HepG2 (cell line): ENCODE measurements around the gene PCP4L1. TPM values are rescaled to one million over a fixed set of nuclear protein-coding genes. Genes with fewer than 3 reads are reported as not detected.
A peak's percentile ranks its signal among the peaks of the same experiment; 100 is the strongest.

Experiments used
- ASH2L ChIP-seq: fragments of 300-600, 200-600 bp; sonication (generic); IDR thresholded peaks from 2 replicates; pipeline ENCODE4 v1.7.0; 2017; ENCODE audit warnings: low read depth, mild to moderate bottlenecking, moderate library complexity, mixed read lengths, low read length; ENCODE audit not compliant: insufficient read length
- ATF1 ChIP-seq: IDR thresholded peaks from 2 replicates; pipeline ENCODE4 v1.6.1; 2016; ENCODE audit warnings: mild to moderate bottlenecking, control low read depth
- ATF2 ChIP-seq: sonication (generic); formaldehyde crosslinking; IDR thresholded peaks from 2 replicates; pipeline ENCODE4 v1.4.0; 2020; ENCODE audit warnings: missing genetic modification reagents
- CREM ChIP-seq, 2 experiments: sonication (generic) in 1 of 2; formaldehyde crosslinking in 1 of 2; IDR thresholded peaks; 2 replicates each; pipeline versions ENCODE4 v1.4.0 to v1.6.1; 2016 to 2020; ENCODE audit warnings: antibody characterized with exemption in 1 of 2, mild to moderate bottlenecking in 1 of 2, missing genetic modification reagents in 1 of 2
- ETV6 ChIP-seq: sonication (generic); formaldehyde crosslinking; conservative IDR thresholded peaks from 2 replicates; pipeline ENCODE4 v1.4.0; 2020; ENCODE audit warnings: missing genetic modification reagents
- GFI1 ChIP-seq: sonication (generic); formaldehyde crosslinking; IDR thresholded peaks from 2 replicates; pipeline ENCODE4 v1.5.0; 2020; ENCODE audit warnings: missing genetic modification reagents, mild to moderate bottlenecking, borderline replicate concordance
- MAFG ChIP-seq: sonication (generic); formaldehyde crosslinking; IDR thresholded peaks from 2 replicates; pipeline ENCODE4 v1.5.1; 2020; ENCODE audit warnings: mild to moderate bottlenecking, missing genetic modification reagents
- MED8 ChIP-seq: sonication (generic); formaldehyde crosslinking; IDR thresholded peaks from 2 replicates; pipeline ENCODE4 v1.8.1; 2023; ENCODE audit warnings: mild to moderate bottlenecking, missing genetic modification reagents; ENCODE audit not compliant: insufficient replicate concordance
- MTF2 ChIP-seq: sonication (generic); formaldehyde crosslinking; IDR thresholded peaks from 2 replicates; pipeline ENCODE4 v1.5.0; 2020; ENCODE audit warnings: missing genetic modification reagents, borderline replicate concordance
- POLR2G ChIP-seq: fragments of 200-400 bp; formaldehyde crosslinking; IDR thresholded peaks from 2 replicates; pipeline ENCODE4 v1.6.1; 2018; ENCODE audit warnings: mild to moderate bottlenecking, low read depth, low read length, moderate library complexity
- PPARG ChIP-seq: conservative IDR thresholded peaks from 2 replicates; pipeline ENCODE4 v1.6.1; 2016; ENCODE audit warnings: missing biosample characterization, missing genetic modification reagents
- SOX6 ChIP-seq, 2 experiments: fragments of 450-650 bp in 1 of 2; sonication (generic) in 1 of 2; formaldehyde crosslinking in 1 of 2; IDR thresholded peaks; 2 replicates each; pipeline versions ENCODE4 v1.4.0 to v1.6.1; 2017 to 2020; ENCODE audit warnings: antibody characterized with exemption in 1 of 2, mild to moderate bottlenecking in 1 of 2, missing genetic modification reagents in 1 of 2
- ZFX ChIP-seq: sonication (generic); formaldehyde crosslinking; IDR thresholded peaks from 2 replicates; pipeline ENCODE4 v1.4.0; 2020; ENCODE audit warnings: mild to moderate bottlenecking, low read depth, missing genetic modification reagents, moderate library complexity
- ZNF224 ChIP-seq: sonication (generic); formaldehyde crosslinking; IDR thresholded peaks from 2 replicates; pipeline ENCODE4 v1.5.0; 2020; ENCODE audit warnings: mild to moderate bottlenecking, missing genetic modification reagents
- ZNF296 ChIP-seq: sonication (generic); formaldehyde crosslinking; conservative IDR thresholded peaks from 2 replicates; pipeline ENCODE4 v1.5.0; 2020; ENCODE audit warnings: mild to moderate bottlenecking, missing genetic modification reagents
- ZNF367 ChIP-seq: sonication (generic); formaldehyde crosslinking; IDR thresholded peaks from 2 replicates; pipeline ENCODE4 v1.4.0; 2020; ENCODE audit warnings: missing genetic modification reagents, borderline replicate concordance
- ZNF605 ChIP-seq: sonication (generic); formaldehyde crosslinking; IDR thresholded peaks from 2 replicates; pipeline ENCODE4 v1.8.0; 2022; ENCODE audit warnings: mild to moderate bottlenecking, missing genetic modification reagents
- ZNF646 ChIP-seq: sonication (generic); formaldehyde crosslinking; IDR thresholded peaks from 2 replicates; pipeline ENCODE4 v1.9.0; 2021; ENCODE audit warnings: mild to moderate bottlenecking, missing genetic modification reagents
- ZXDC ChIP-seq: sonication (generic); formaldehyde crosslinking; IDR thresholded peaks from 2 replicates; pipeline ENCODE4 v1.5.0; 2020; ENCODE audit warnings: mild to moderate bottlenecking, missing genetic modification reagents
- polyA plus RNA-seq, 8 experiments: library from polyadenylated mRNA; depleted of rRNA in 3 of 8; stranded (reverse) in 7 of 8; unstranded in 1 of 8; fragments of >200 nt; fragmentation: Illumina TruSeq in 4 of 8; extraction: Trizol in 4 of 8; gene quantifications; 2 replicates each; pipeline versions ENCODE4 v1.2.1 to v1.2.3, GENCODE V29; 2011 to 2016; ENCODE audit warnings: low read depth in 4 of 8, missing spikeins in 1 of 8, mixed read lengths in 1 of 8; ENCODE audit not compliant: insufficient read depth in 1 of 8
- total RNA-seq, 5 experiments: library from RNA; depleted of rRNA; stranded (reverse); fragments of >200 nt; fragmentation: Illumina TruSeq; extraction: Trizol; gene quantifications; 2 replicates each; pipeline ENCODE4 v1.2.3, GENCODE V29; 2016; ENCODE audit warnings: low read depth in 1 of 5

PCP4L1 gene
- total and polyA plus RNA-seq, 2 of the 13 experiments (the other 11 are each of a cell fraction or from before 2014, with no cell fraction given) = 0.28 TPM; not detected in 1

GRCh38 chr1:161238039-161238473, 20.5 kb upstream of the PCP4L1 start, which contains the start of gene NR1I3 (continued):
- TF ChIP-seq ZNF605 (0 out of 2 replicates have a peak, but pooled peaks have one; percentile 46), MAFG (no peak), ATF2 (CRISPR knock-in tag) (peak; percentile 61; the same call in 1 of the 2 replicates), ZNF646 (CRISPR knock-in tag) (no peak), ZXDC (CRISPR knock-in tag) (no peak), ZNF296 (CRISPR knock-in tag) (no peak), PPARG (CRISPR knock-in tag) (no peak), ATF1 (CRISPR knock-in tag) (no peak), POLR2G (no peak), MTF2 (CRISPR knock-in tag) (no peak), CREM (IDR thresholded peaks at IDR 0.05) (peak; percentile 66), CREM (CRISPR knock-in tag; IDR thresholded peaks at IDR 0.05) (no peak), ZNF224 (no peak), ZNF367 (no peak), ZFX (peak; percentile 47), GFI1 (CRISPR knock-in tag) (peak; percentile 91), MED8 (CRISPR knock-in tag) (no peak), ETV6 (CRISPR knock-in tag) (no peak), SOX6 (IDR thresholded peaks at IDR 0.05) (no peak), SOX6 (CRISPR knock-in tag; IDR thresholded peaks at IDR 0.05) (peak; percentile 79), ASH2L (peak; percentile 52)
